ENCODE data around the gene ABHD11.

DNA sequence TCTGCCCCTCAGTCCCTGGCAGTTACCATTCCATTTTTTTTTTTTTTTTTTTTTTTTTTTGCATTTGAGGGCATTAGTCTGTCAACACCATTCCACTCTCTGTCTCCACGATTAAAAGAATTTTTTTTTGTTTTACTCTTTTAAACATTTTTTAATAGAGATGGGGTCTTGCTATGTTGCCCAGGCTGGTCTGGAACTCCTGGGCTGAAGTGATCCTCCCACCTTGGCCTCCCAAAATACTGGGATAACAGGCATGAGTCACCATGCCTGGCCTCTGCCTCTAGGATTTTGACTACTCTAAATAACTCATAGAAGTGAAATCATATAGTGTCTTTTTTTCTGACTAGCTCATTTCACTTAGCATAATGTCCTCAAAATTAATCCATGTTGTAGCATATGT is 48.0 kb upstream of the ABHD11 start:
- no peak for TF ChIP-seq CTCF (IDR thresholded peaks at IDR 0.05)
- TF ChIP-seq POLR2AphosphoS5 (IDR thresholded peaks at IDR 0.05; ENCODE audit: insufficient read depth in 1 of 2, low read depth in 1 of 2), result no peak
- no peak for TF ChIP-seq POLR2A (IDR thresholded peaks at IDR 0.05)

Data from vagina (tissue), 2 donors.